Ascending aorta (tissue), 2 donors: ENCODE data around the gene PCDHGA4. TPM values are rescaled to one million over a fixed set of nuclear protein-coding genes. Genes with fewer than 3 reads are reported as not detected.

Experiments used
- DNase-seq, 2 donors: peaks; one replicate each; pipeline ENCODE4 v3.0.0-alpha.2; 2019; ENCODE audit warnings: low spot score in 2 of 2
- H3K27ac ChIP-seq, 2 donors: fragments of 200-600 bp; sonication (generic); one replicate each; pipeline ENCODE4 v1.5.1; 2016 to 2017; ENCODE audit warnings: mild to moderate bottlenecking in 1 of 2
- H3K27me3 ChIP-seq: fragments of 200-600 bp; sonication (generic); one replicate; pipeline ENCODE4 v1.5.1; 2017
- H3K36me3 ChIP-seq, 2 donors: fragments of 200-600 bp; sonication (generic); one replicate each; pipeline ENCODE4 v1.5.1; 2016
- H3K4me1 ChIP-seq, 2 donors: fragments of 200-600 bp; sonication (generic); one replicate each; pipeline ENCODE4 v1.5.1; 2016 to 2017; ENCODE audit warnings: mild to moderate bottlenecking in 1 of 2
- H3K4me3 ChIP-seq, 2 donors: fragments of 200-600 bp; sonication (generic); one replicate each; pipeline ENCODE4 v1.5.1; 2016 to 2017; ENCODE audit warnings: mild to moderate bottlenecking in 1 of 2
- H3K9me3 ChIP-seq, 2 donors: fragments of 200-600 bp; sonication (generic); one replicate each; pipeline ENCODE4 v1.5.1; 2016
- CTCF ChIP-seq, 3 experiments: fragments of 200-600 bp in 2 of 3; fragments of 450-650 bp in 1 of 3; sonication (generic) in 2 of 3; IDR thresholded peaks; one replicate each; pipeline ENCODE4 v1.5.1; 2016 to 2019; ENCODE audit warnings: antibody characterized with exemption in 3 of 3, mild to moderate bottlenecking in 1 of 3, moderate library complexity in 1 of 3
- intact Hi-C: fragments of 100-400 bp; cut with DNase I; formaldehyde crosslinking; loops from one replicate; pipeline ENCODE4 v1.15.1; 2023
- total RNA-seq: library from RNA; depleted of rRNA; stranded (reverse); fragments of >200 nt; gene quantifications from one replicate; pipeline ENCODE4 v1.1.0, GENCODE V29; 2016

PCDHGA4 gene
- total RNA-seq, 1 donor from 2014 or later, result 4.3 TPM

- intact Hi-C loops, result loop anchor here (1.0 to 10.0 kb wide), 4 partner anchors 202 to 606 kb away; no protein-coding TSS in a partner anchor
- peaks cover 48 to 84% of the 10 kb centered on the region in 2 donors for H3K9me3 ChIP-seq
Measured at GRCh38 chr5:141320225-141321169, 34.3 kb upstream of the PCDHGA4 start, which contains the start of gene TAF7. Gene TAF7, minus strand, starts transcription at chr5:141320784. Its CDS starts 740 bp downstream, at chr5:141320044.

GRCh38 chr5:141322261-141322660, 32.6 kb upstream of the PCDHGA4 start:
- Histone ChIP-seq H3K27me3 (no peaks in the 10 kb centered on the region), H3K4me1 (peaks cover 0 to 4% of the 10 kb centered on the region in 2 donors), H3K4me3 (no peak overlapping the region), H3K27ac (no peak overlapping the region), H3K9me3 (peaks cover 30 to 71% of the 10 kb centered on the region in 2 donors), H3K36me3 (peaks cover 8 to 25% of the 10 kb centered on the region in 2 donors)
- intact Hi-C loops, result loop anchor here (5.0 to 10.0 kb wide), 2 partner anchors 200 to 607 kb away; no protein-coding TSS in a partner anchor
- no peak for TF ChIP-seq CTCF (IDR thresholded peaks at IDR 0.05)
- no peak for DNase-seq

More at GRCh38 chr5:141320225-141321169, 34.3 kb upstream of the PCDHGA4 start, which contains the start of gene TAF7:
- Histone ChIP-seq H3K36me3 (peaks cover 12 to 43% of the 10 kb centered on the region in 2 donors), H3K27me3 (no peaks in the 10 kb centered on the region), H3K4me1 (peaks cover 0 to 4% of the 10 kb centered on the region in 2 donors), H3K27ac (peak within 1 kb of the TSS; percentile 93 to 99), H3K4me3 (peak within 1 kb of the TSS; percentile 76 to 92)
- peak; percentile 47 to 91 for DNase-seq
- TF ChIP-seq CTCF (IDR thresholded peaks at IDR 0.05), result peak; percentile 61 to 86 (median 86)

- Histone ChIP-seq H3K27ac (peak overlapping the region in 1 of 2 donors; percentile 48), H3K9me3 (peaks cover 31 to 78% of the 10 kb centered on the region in 2 donors), H3K4me3 (peak overlapping the region; percentile 27 to 54), H3K36me3 (no peaks in the 10 kb centered on the region), H3K27me3 (no peaks in the 10 kb centered on the region), H3K4me1 (peaks cover 0 to 2% of the 10 kb centered on the region in 2 donors)
- intact Hi-C loops, result loop anchor here (10.0 kb wide), 1 partner anchor 611 kb away; no protein-coding TSS in a partner anchor
- peak in 2 of 3 experiments; percentile 21 to 50 for TF ChIP-seq CTCF (IDR thresholded peaks at IDR 0.05)
- DNase-seq, result peak in 1 of 2 donors; percentile 73
Measured at GRCh38 chr5:141326088-141326854, 28.6 kb upstream of the PCDHGA4 start.

- H3K36me3 ChIP-seq, result no peaks in the 10 kb centered on the region
- intact Hi-C loops, result loop anchor here (10.0 kb wide), 1 partner anchor 613 kb away; no protein-coding TSS in a partner anchor
- peaks cover 43 to 81% of the 10 kb centered on the region in 2 donors for H3K9me3 ChIP-seq
- TF ChIP-seq CTCF (IDR thresholded peaks at IDR 0.05), result no peak
- H3K27ac ChIP-seq, result no peak overlapping the region
- H3K4me3 ChIP-seq, result no peak overlapping the region
- H3K27me3 ChIP-seq, result no peaks in the 10 kb centered on the region
- H3K4me1 ChIP-seq, result no peaks in the 10 kb centered on the region
- DNase-seq, result no peak
Measured at GRCh38 chr5:141328231-141328630, 26.6 kb upstream of the PCDHGA4 start.
